HepG2 (cell line): ENCODE data around the gene RPL21. TPM values are rescaled to one million over a fixed set of nuclear protein-coding genes. Genes with fewer than 3 reads are reported as not detected.

ENCODE experiments used
- ATAC-seq: fragments of 200-7000 bp; cut with Tn5 transposase; 3 replicates; pipeline ENCODE4 v1.9.1; 2020; ENCODE audit warnings: mild to moderate bottlenecking, moderate library complexity
- BruUV-seq: library from RNA; stranded (reverse); fragments of 400-500 nt; replicated peaks from 2 replicates; lab custom pipeline; 2021; lab: Mats Ljungman, UMichigan
- CTCF ChIA-PET: fragments of 300-600 bp; formaldehyde crosslinking; extraction: SDS; loops from one replicate; lab custom pipeline; 2021; ENCODE audit warnings: low total read pairs, inconsistent platforms, low intra/inter-chr PET ratio; lab: Yijun Ruan, JAX
- POLR2A ChIA-PET: fragments of 350-600 bp; sonication (Branson Sonifier 250); formaldehyde crosslinking; loops from one replicate; lab custom pipeline; 2020; ENCODE audit warnings: antibody characterized with exemption, inconsistent platforms; lab: Yijun Ruan, JAX
- DNase-seq: peaks from one replicate; pipeline ENCODE4 v3.0.0-alpha.2; 2015; ENCODE audit warnings: low spot score
- FAIRE-seq: peaks from 3 replicates; lab custom pipeline; 2011; peaks lifted over from hg19 to GRCh38; lab: Jason Lieb, UNC
- H2AFZ ChIP-seq: one replicate; pipeline ENCODE4 v1.6.1; 2011; ENCODE audit warnings: low read length, inconsistent platforms
- H3K27ac ChIP-seq: fragments of 300-600 bp; 3 replicates; pipeline ENCODE4 v1.8.0; 2011; ENCODE audit warnings: mixed run types, mild to moderate bottlenecking, mixed read lengths, low read length, inconsistent platforms; ENCODE audit not compliant: insufficient read depth; ENCODE audit errors: extremely low read length
- H3K27me3 ChIP-seq, 2 experiments: fragments of 200-600 bp in 1 of 2; 2 replicates in 1 of 2; 3 replicates in 1 of 2; pipeline versions ENCODE4 v1.6.0 to v1.8.0; 2011; ENCODE audit warnings: low read length in 2 of 2, mild to moderate bottlenecking in 2 of 2, moderate library complexity in 2 of 2, inconsistent platforms in 1 of 2; ENCODE audit not compliant: insufficient read depth in 2 of 2, control insufficient read depth in 1 of 2
- H3K36me3 ChIP-seq, 2 experiments: fragments of 200-600 bp in 1 of 2; replicated peaks in 1 of 2; 2 replicates in 1 of 2; 3 replicates in 1 of 2; pipeline versions ENCODE4 v1.5.1 to v1.8.0; 2011; ENCODE audit warnings: low read length in 2 of 2, inconsistent platforms in 1 of 2; ENCODE audit not compliant: insufficient read depth in 2 of 2, control insufficient read depth in 1 of 2
- H3K4me1 ChIP-seq: 2 replicates; pipeline ENCODE4 v1.5.1; 2012; ENCODE audit warnings: low read length, inconsistent platforms; ENCODE audit not compliant: insufficient read depth
- H3K4me2 ChIP-seq: 2 replicates; pipeline ENCODE4 v1.6.0; 2011; ENCODE audit warnings: low read depth, low read length, inconsistent platforms
- H3K4me3 ChIP-seq, 3 experiments: fragments of 200-600 bp in 1 of 3; sonication (generic), shearing (Covaris generic) in 1 of 3; replicated peaks in 1 of 3; 2 replicates each; pipeline ENCODE4 v1.5.1; 2011 to 2016; ENCODE audit warnings: low read length in 3 of 3, inconsistent platforms in 2 of 3, low read depth in 2 of 3, mild to moderate bottlenecking in 2 of 3, control low read depth in 1 of 3, mixed read lengths in 1 of 3; ENCODE audit not compliant: insufficient read depth in 1 of 3
- H3K79me2 ChIP-seq: one replicate; pipeline ENCODE4 v1.6.1; 2011; ENCODE audit warnings: low read length, inconsistent platforms; ENCODE audit not compliant: insufficient read depth
- H3K9ac ChIP-seq: 2 replicates; pipeline ENCODE4 v1.6.0; 2011; ENCODE audit warnings: mild to moderate bottlenecking, low read depth, low read length, inconsistent platforms; ENCODE audit not compliant: insufficient read depth
- H3K9me3 ChIP-seq: 2 replicates; pipeline ENCODE4 v1.5.1; 2012; ENCODE audit warnings: mild to moderate bottlenecking, low read length
- H4K20me1 ChIP-seq: 2 replicates; pipeline ENCODE4 v1.6.0; 2011; ENCODE audit warnings: inconsistent platforms, mild to moderate bottlenecking, low read length, moderate library complexity; ENCODE audit not compliant: insufficient read depth
- ARNT ChIP-seq: fragments of 450-650 bp; IDR thresholded peaks from 2 replicates; pipeline ENCODE4 v1.6.1; 2017
- FOXK1 ChIP-seq: sonication (generic); formaldehyde crosslinking; IDR thresholded peaks from 2 replicates; pipeline ENCODE4 v1.4.0; 2020; ENCODE audit warnings: low read depth, missing genetic modification reagents, borderline replicate concordance
- GATAD2A ChIP-seq: IDR thresholded peaks from 2 replicates; pipeline ENCODE4 v1.6.1; 2016
- HDAC2 ChIP-seq: sonication (generic); formaldehyde crosslinking; IDR thresholded peaks from 2 replicates; pipeline ENCODE4 v1.4.0; 2020; ENCODE audit warnings: missing genetic modification reagents
- JDP2 ChIP-seq: sonication (generic); formaldehyde crosslinking; IDR thresholded peaks from 2 replicates; pipeline ENCODE4 v1.8.1; 2022; ENCODE audit warnings: missing genetic modification reagents, borderline replicate concordance
- MAFG ChIP-seq: sonication (generic); formaldehyde crosslinking; IDR thresholded peaks from 2 replicates; pipeline ENCODE4 v1.5.1; 2020; ENCODE audit warnings: mild to moderate bottlenecking, missing genetic modification reagents
- NONO ChIP-seq, 2 experiments: fragments of 450-650 bp in 1 of 2; sonication (generic) in 1 of 2; formaldehyde crosslinking in 1 of 2; IDR thresholded peaks in 1 of 2; conservative IDR thresholded peaks in 1 of 2; 2 replicates each; pipeline versions ENCODE4 v1.6.1 to v1.8.0; 2017 to 2022; ENCODE audit warnings: mild to moderate bottlenecking in 1 of 2, missing genetic modification reagents in 1 of 2, moderate library complexity in 1 of 2
- PAF1 ChIP-seq: IDR thresholded peaks from 2 replicates; pipeline ENCODE4 v1.6.1; 2016; ENCODE audit warnings: missing genetic modification reagents, missing compliant biosample characterization
- REXO4 ChIP-seq: sonication (generic); formaldehyde crosslinking; IDR thresholded peaks from 2 replicates; pipeline ENCODE4 v1.8.0; 2022; ENCODE audit warnings: missing genetic modification reagents, mild to moderate bottlenecking, borderline replicate concordance
- RFXAP ChIP-seq: sonication (generic); formaldehyde crosslinking; IDR thresholded peaks from 2 replicates; pipeline ENCODE4 v1.4.0; 2020; ENCODE audit warnings: missing genetic modification reagents, borderline replicate concordance
- SSRP1 ChIP-seq: IDR thresholded peaks from 2 replicates; pipeline ENCODE4 v1.6.1; 2016; ENCODE audit warnings: control low read depth
- ZNF264 ChIP-seq: sonication (generic); formaldehyde crosslinking; IDR thresholded peaks from 2 replicates; pipeline ENCODE4 v1.4.0; 2020; ENCODE audit warnings: missing genetic modification reagents
- ZNF292 ChIP-seq: sonication (generic); formaldehyde crosslinking; IDR thresholded peaks from 2 replicates; pipeline ENCODE4 v1.8.1; 2022; ENCODE audit warnings: mild to moderate bottlenecking, low read depth, missing genetic modification reagents, borderline replicate concordance
- ZNF580 ChIP-seq: IDR thresholded peaks from 2 replicates; pipeline ENCODE4 v1.6.1; 2016; ENCODE audit warnings: low read depth, borderline replicate concordance
- ZNF749 ChIP-seq: sonication (generic); formaldehyde crosslinking; IDR thresholded peaks from 2 replicates; pipeline ENCODE4 v1.8.0; 2022; ENCODE audit warnings: mild to moderate bottlenecking, missing genetic modification reagents, moderate library complexity, borderline replicate concordance
- ZSCAN12 ChIP-seq: sonication (generic); formaldehyde crosslinking; IDR thresholded peaks from 2 replicates; pipeline ENCODE4 v1.9.0; 2021; ENCODE audit warnings: mild to moderate bottlenecking, missing genetic modification reagents
- whole genome bisulfite sequencing: methylation state at CpG from one replicate; pipeline ENCODE4 v1.1.6; 2017; ENCODE audit warnings: low lambda C conversion rate; 5-methylcytosine and 5-hydroxymethylcytosine counted together
- in situ Hi-C: cut with HindIII; loops from 2 replicates; pipeline ENCODE4 v1.10.0; 2017; ENCODE audit warnings: low pct_unique_long_range_greater_than_20kb; ENCODE audit not compliant: extremely low pct_ligation_motif_present
- intact Hi-C: fragments of 100-400 bp; cut with micrococcal nuclease; formaldehyde crosslinking; loops from one replicate; pipeline ENCODE4 v1.10.0; 2022; ENCODE audit not compliant: unreplicated experiment
- polyA plus RNA-seq, 8 experiments: library from polyadenylated mRNA; depleted of rRNA in 3 of 8; stranded (reverse) in 7 of 8; unstranded in 1 of 8; fragments of >200 nt; fragmentation: Illumina TruSeq in 4 of 8; extraction: Trizol in 4 of 8; gene quantifications; 2 replicates each; pipeline versions ENCODE4 v1.2.1 to v1.2.3, GENCODE V29; 2011 to 2016; ENCODE audit warnings: low read depth in 4 of 8, missing spikeins in 1 of 8, mixed read lengths in 1 of 8; ENCODE audit not compliant: insufficient read depth in 1 of 8
- total RNA-seq, 5 experiments: library from RNA; depleted of rRNA; stranded (reverse); fragments of >200 nt; fragmentation: Illumina TruSeq; extraction: Trizol; gene quantifications; 2 replicates each; pipeline ENCODE4 v1.2.3, GENCODE V29; 2016; ENCODE audit warnings: low read depth in 1 of 5

RPL21 gene
- total and polyA plus RNA-seq, 2 of the 13 experiments (the other 11 are each of a cell fraction or from before 2014, with no cell fraction given), result 1,234 to 1,261 TPM

GRCh38 chr13:27273658-27274425, 22.5 kb downstream of the RPL21 start:
- H4K20me1 ChIP-seq, result no peaks in the 10 kb centered on the region
- H3K4me3 ChIP-seq, result no peak overlapping the region
- no peaks in the 10 kb centered on the region for H3K27me3 ChIP-seq
- no TSS peak for BruUV-seq
- no peak overlapping the region for H3K4me2 ChIP-seq
- TF ChIP-seq NONO (IDR thresholded peaks at IDR 0.05) (no peak), NONO (CRISPR knock-in tag; conservative IDR thresholded peaks at IDR 0.05) (no peak), FOXK1 (CRISPR knock-in tag) (no peak), ZNF580 (CRISPR knock-in tag) (no peak), SSRP1 (CRISPR knock-in tag) (no peak), JDP2 (CRISPR knock-in tag) (no peak), HDAC2 (no peak), REXO4 (CRISPR knock-in tag) (no peak), MAFG (CRISPR knock-in tag) (no peak), ZSCAN12 (CRISPR knock-in tag) (no peak), PAF1 (CRISPR knock-in tag) (no peak), ZNF264 (CRISPR knock-in tag) (no peak), RFXAP (CRISPR knock-in tag) (no peak), GATAD2A (CRISPR knock-in tag) (no peak), ARNT (no peak), ZNF292 (CRISPR knock-in tag) (no peak), ZNF749 (no peak)
- ChIA-PET POLR2A (no interaction called here), CTCF (no interaction called here)
- intact Hi-C loops (loop anchor here (5.0 kb wide), 2 partner anchors 83 to 327 kb away; no protein-coding TSS in a partner anchor), in situ Hi-C loops (no loop called here)
- WGBS, result 94% methylated on average over 4 of the region's 4 CpGs
- no peak for ATAC-seq
- H2AFZ ChIP-seq, result no peak overlapping the region
- no peak for FAIRE-seq
- no peak overlapping the region for H3K27ac ChIP-seq
- DNase-seq, result no peak
- H3K79me2 ChIP-seq, result no peaks in the 10 kb centered on the region
- H3K36me3 ChIP-seq, result no peaks in the 10 kb centered on the region
- no peak overlapping the region for H3K9ac ChIP-seq
- H3K9me3 ChIP-seq, result no peaks in the 10 kb centered on the region
- H3K4me1 ChIP-seq, result peaks cover 15% of the 10 kb centered on the region
